Epithelial cell of esophagus (primary cell): Measurements from ENCODE around the gene SH2D6.

ENCODE experiments used
- DNase-seq: peaks from one replicate; pipeline ENCODE4 v3.0.0; 2010; ENCODE audit warnings: low read depth
- H3K4me3 ChIP-seq: 2 replicates; pipeline ENCODE4 v1.5.1; 2011; ENCODE audit warnings: mild to moderate bottlenecking, low read length, control low read depth
- TF ChIP-seq, protein P1 (sequence below): IDR thresholded peaks from 2 replicates; pipeline ENCODE4 v1.5.1; 2011; ENCODE audit warnings: low read depth, mild to moderate bottlenecking, low read length, control low read depth, inconsistent platforms; ENCODE audit not compliant: insufficient read depth; ENCODE audit errors: missing control alignments

Gene SH2D6

DNA sequence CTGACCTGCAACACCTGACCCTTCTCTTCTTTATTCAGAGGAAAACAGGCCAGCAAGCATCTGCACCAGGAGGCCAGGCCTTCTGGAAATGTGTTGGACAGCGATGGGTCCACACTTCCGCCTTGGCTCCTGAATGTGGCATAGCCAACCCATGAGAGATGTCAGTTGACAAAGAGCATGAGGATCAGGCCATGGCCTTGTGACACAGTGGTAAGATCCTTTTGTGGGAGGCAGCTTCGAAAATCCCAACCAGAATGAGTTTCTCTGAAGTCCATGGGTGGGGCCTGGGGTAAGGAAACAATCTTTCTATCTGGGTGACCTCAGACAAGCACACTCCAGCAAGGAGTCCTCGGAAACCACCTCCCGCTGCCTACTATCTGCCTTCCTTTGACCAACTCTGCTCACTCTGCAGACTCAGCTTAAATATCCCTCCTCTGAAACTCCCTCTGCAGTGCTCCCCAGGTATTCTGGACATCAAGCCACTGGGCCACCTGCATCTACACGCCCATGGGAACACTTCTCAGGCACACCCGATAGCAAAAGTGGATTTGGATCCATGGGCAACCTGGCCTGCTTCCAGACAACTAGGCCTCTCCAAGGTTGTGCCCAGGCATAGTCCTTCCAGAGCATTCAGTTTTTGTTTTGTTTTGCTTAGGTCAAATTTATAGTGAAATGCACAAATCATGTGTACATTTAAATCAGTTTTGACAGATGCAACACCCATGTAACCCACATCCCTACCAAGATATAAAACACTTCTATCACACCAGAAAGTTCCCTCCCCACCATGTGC lies 3.6 kb upstream of the SH2D6 start:
- DNase-seq: no peak
- TF ChIP-seq, protein P1, sequence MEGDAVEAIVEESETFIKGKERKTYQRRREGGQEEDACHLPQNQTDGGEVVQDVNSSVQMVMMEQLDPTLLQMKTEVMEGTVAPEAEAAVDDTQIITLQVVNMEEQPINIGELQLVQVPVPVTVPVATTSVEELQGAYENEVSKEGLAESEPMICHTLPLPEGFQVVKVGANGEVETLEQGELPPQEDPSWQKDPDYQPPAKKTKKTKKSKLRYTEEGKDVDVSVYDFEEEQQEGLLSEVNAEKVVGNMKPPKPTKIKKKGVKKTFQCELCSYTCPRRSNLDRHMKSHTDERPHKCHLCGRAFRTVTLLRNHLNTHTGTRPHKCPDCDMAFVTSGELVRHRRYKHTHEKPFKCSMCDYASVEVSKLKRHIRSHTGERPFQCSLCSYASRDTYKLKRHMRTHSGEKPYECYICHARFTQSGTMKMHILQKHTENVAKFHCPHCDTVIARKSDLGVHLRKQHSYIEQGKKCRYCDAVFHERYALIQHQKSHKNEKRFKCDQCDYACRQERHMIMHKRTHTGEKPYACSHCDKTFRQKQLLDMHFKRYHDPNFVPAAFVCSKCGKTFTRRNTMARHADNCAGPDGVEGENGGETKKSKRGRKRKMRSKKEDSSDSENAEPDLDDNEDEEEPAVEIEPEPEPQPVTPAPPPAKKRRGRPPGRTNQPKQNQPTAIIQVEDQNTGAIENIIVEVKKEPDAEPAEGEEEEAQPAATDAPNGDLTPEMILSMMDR: no peak
- H3K4me3 ChIP-seq: no peak overlapping the region

DNA sequence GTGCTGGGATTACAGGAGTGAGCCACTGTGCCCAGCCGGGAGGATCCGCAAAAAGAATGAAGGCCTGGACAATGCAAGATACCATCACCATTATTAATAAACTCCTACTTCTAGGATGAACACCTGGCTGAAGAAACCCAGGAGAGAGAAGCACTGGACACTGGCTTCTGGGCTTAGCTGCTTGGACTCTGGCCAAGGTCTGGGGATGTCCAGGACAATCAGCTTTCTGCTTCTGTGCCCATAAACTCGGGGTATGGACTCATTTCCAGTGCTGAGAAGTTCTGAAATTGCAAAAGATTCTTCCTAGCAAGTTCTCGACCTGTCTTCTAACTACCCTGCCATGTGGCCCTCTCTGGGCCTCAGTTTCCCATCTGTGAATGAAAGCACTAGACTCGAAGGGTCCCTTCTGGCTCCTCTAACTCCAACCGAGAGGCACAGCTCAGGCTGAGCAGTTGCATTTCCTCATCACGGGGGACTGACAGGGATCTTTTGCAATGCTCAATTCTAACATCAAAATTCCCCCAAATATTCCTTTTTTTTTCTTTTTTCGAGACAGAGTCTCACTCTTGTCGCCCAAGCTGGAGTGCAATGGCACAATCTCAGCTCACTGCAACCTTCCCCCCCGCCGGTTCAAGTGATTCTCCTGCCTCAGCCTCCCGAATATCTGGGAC lies 2.4 kb upstream of the SH2D6 start:
- no peak for DNase-seq
- TF ChIP-seq, protein P1: no peak
- H3K4me3 ChIP-seq: no peak overlapping the region

DNA sequence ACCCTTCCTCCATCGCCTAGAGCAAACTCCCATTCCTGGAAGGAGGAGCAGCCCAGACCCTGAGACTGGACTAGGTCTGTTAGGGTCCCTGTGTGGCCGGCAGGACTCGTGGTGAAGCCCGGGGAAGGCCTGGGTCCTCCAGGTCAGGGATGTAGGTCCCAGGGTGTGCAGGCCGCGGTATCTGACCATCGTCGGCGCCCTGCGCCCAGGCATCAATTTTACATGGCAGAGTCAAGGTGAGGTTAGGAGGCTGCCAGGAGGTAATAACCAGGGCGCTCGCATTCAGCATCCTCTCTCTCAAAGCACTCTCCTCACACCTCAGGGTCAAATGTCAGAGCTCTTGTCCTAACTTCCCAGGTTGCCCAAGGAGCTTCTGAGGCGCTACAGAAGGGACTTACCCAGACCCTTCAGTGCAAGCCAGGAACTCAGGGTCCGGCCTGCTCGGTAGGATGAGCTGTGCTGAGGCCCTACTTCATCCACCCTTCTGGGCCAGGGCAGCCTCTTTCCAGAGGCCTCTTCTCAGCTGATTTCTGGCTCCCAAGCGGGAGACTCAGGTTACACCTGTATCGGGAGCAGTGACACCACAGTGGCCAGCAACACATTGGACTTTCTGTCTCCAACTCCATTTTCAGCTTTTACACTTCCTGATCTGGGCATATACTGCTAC lies 628 bp downstream of the SH2D6 start:
- DNase-seq: no peak
- peak overlapping the region; percentile 63 for H3K4me3 ChIP-seq
- TF ChIP-seq, protein P1: no peak

DNA sequence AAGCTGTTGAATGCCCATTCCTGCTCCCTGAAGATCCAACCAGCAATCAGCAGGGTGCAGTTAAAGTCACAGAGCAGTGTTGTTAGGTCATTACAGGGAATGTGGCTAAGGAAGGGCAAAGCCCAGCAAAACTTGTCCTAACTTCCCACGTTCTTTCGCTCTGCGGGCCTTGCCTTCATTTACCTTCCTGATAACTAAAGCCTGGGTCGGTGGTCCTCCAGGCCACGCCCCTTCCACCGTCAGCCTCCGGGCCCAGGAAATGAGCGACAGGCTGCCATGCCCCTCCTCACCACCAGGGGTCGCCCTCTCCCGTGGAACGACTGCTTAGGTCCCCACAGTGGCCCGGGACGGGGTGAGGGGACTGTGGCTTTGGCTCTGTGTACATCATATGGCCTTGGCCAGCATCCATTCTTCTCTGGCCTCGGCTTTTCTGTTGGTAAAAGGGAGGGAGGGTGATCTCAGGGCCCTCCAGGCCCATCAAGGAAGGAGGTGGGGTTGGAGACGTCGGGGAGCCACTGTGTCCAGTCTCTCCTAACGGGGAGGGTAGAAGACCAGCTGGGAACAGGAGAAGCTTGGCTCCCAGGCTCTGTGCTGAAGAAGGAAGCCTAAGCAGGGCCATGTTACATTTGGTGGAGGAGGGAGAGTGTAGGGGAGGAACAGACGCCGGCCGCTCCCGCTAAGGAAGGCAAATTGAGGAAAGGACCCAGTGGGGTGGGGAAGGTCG lies 2.2 kb downstream of the SH2D6 start:
- DNase-seq: peak; percentile 65
- no peak overlapping the region for H3K4me3 ChIP-seq

DNA sequence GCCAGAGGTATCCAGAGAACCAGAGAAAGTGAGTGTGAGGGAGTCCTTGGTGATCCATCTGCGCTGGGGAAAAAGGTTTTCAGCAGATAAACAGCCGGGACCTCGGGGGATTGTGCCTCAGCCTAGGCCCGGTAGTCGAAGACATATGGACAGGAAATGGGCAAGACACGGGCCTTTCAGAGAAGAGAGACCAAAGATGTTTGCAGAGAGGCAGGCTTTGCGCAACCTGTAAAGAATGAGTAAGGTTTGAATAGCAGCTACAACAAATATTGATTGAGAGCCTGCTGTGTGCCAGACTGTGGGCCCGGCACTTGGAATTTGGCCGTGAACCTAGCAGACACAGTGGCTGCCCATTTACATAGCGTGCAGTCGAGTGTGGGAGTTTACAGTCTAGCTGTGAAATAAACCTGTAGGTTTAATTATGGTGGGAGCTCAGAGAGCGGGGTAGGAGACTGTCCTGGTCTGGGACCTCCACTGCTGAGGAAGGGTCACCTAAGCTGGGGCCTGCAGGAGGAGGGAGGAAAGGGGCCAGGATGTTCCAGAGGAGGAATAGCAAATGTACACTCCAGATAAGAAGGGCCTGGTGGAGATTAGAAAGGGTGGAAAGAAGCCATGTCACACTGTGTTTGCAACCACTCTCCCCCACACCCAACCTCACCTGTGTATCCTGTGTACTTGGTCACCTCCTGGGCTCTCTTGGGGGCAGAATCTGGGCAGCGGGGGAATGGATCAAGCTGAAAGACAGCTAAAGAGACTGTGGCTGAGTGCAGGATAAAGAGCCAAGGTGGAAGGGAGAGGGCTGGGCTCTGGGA lies 3.0 kb downstream of the SH2D6 start:
- no peak overlapping the region for H3K4me3 ChIP-seq
- peak; percentile 88 for DNase-seq
- TF ChIP-seq, protein P1: no peak

More for the DNA sequence above, 2.2 kb downstream of the SH2D6 start:
- TF ChIP-seq, protein P1: peak; percentile 98

DNA sequence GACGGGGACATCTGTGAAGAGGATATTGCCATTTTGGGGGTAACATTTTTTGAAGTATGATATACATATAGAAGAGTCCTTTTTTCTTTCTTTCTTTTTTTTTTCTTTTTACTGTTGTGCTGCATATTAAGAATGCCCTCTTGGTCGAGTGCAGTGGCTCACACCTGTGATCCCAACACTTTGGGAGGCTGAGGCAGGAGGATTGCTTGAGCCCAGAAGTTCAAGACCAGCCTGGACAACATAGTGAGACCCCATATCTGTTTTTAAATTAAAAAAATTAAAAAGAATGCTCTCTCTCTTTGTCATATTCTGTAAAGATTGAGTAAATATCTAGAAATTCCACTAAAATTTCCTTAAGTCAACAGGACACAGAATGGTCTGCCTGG lies 3.6 kb downstream of the SH2D6 start:
- TF ChIP-seq, protein P1: no peak
- DNase-seq: no peak
- no peak overlapping the region for H3K4me3 ChIP-seq
